ENCODE results near the gene THBS2. TPM values are rescaled to one million over a fixed set of nuclear protein-coding genes. Genes with fewer than 3 reads are reported as not detected.

The THBS2 gene
- total RNA-seq, 2 experiments from 2014 or later = not detected

- intact Hi-C loops (cut with micrococcal nuclease) = no loop called here
- ChIA-PET CTCF (no interaction called here), POLR2A (no interaction called here)
- peaks cover 3% of the 10 kb centered on the region for H3K9me3 Mint-ChIP-seq
- no peak overlapping the region for H3K27ac Mint-ChIP-seq
- DNase-seq (no peak), ATAC-seq (no peak)
- TF ChIP-seq, protein P1, sequence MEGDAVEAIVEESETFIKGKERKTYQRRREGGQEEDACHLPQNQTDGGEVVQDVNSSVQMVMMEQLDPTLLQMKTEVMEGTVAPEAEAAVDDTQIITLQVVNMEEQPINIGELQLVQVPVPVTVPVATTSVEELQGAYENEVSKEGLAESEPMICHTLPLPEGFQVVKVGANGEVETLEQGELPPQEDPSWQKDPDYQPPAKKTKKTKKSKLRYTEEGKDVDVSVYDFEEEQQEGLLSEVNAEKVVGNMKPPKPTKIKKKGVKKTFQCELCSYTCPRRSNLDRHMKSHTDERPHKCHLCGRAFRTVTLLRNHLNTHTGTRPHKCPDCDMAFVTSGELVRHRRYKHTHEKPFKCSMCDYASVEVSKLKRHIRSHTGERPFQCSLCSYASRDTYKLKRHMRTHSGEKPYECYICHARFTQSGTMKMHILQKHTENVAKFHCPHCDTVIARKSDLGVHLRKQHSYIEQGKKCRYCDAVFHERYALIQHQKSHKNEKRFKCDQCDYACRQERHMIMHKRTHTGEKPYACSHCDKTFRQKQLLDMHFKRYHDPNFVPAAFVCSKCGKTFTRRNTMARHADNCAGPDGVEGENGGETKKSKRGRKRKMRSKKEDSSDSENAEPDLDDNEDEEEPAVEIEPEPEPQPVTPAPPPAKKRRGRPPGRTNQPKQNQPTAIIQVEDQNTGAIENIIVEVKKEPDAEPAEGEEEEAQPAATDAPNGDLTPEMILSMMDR (IDR thresholded peaks at IDR 0.05) = no peak
- H3K36me3 Mint-ChIP-seq (ENCODE audit: low read depth) = no peaks in the 10 kb centered on the region
- no peaks in the 10 kb centered on the region for H3K4me1 Mint-ChIP-seq (ENCODE audit: low read depth)
- no peak overlapping the region for H3K4me3 Mint-ChIP-seq
- peaks cover 11% of the 10 kb centered on the region for H3K27me3 Mint-ChIP-seq
Measured at GRCh38 chr6:169296622-169297021, 43.0 kb upstream of the THBS2 start.

DNA sequence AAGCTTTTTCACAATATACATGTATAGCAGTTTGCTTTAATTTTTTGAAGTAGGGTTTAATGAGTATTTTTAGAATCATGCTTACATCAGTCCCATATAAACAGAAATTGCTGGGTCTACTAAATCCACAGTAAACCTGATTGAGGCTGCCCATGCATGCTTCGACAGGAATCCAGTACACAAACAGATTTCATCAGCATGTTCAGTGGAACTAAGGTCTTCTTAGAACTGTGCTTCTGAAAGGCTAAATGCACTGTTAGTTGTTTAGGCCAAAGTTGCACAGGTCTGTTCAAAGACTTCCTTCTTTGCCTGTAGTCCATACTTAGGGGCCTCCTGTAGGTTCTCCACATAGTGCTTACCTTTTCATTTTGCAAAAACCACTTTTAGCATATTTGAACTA, 42.5 kb upstream of the THBS2 start:
- no peak for ATAC-seq
- no peaks in the 10 kb centered on the region for H3K4me1 Mint-ChIP-seq (ENCODE audit: low read depth)
- ChIA-PET CTCF (no interaction called here), POLR2A (interaction anchor here (0.6 kb wide), 1 partner anchor 26 kb away, joined by 3 read pairs; no protein-coding TSS in a partner anchor)
- H3K4me3 Mint-ChIP-seq = no peak overlapping the region
- no peak overlapping the region for H3K27ac Mint-ChIP-seq
- peaks cover 11% of the 10 kb centered on the region for H3K27me3 Mint-ChIP-seq
- TF ChIP-seq, protein P1 (IDR thresholded peaks at IDR 0.05) = no peak
- no peak for DNase-seq
- intact Hi-C loops (cut with micrococcal nuclease) = no loop called here
- no peaks in the 10 kb centered on the region for H3K36me3 Mint-ChIP-seq (ENCODE audit: low read depth)
- H3K9me3 Mint-ChIP-seq = peaks cover 3% of the 10 kb centered on the region

DNA sequence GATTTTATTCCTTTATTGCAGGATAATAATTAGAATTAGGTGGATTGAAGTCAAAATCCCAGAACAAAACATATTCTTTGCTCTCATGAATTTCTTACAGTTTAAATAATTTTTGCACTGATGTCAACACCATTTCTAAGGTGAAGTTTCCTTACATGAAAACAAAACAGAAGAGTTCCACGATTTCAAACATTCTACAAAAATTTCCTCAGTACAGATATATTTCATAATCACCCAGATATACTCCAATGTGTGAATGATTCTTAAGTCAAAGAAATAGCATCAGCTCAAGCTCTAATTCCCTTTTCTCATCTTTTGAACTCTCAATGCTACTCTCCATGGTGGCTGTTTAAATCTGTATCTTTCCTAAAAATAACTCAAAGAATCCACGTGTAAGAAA, 39.5 kb upstream of the THBS2 start:
- ATAC-seq = no peak
- Mint-ChIP-seq H3K9me3 (peaks cover 2% of the 10 kb centered on the region), H3K4me1 (ENCODE audit: low read depth) (no peaks in the 10 kb centered on the region), H3K27me3 (peaks cover 6% of the 10 kb centered on the region), H3K27ac (no peak overlapping the region), H3K4me3 (no peak overlapping the region), H3K36me3 (ENCODE audit: low read depth) (no peaks in the 10 kb centered on the region)
- ChIA-PET CTCF (no interaction called here), POLR2A (no interaction called here)
- DNase-seq = no peak
- TF ChIP-seq, protein P1 (IDR thresholded peaks at IDR 0.05) = no peak
- intact Hi-C loops (cut with micrococcal nuclease) = no loop called here

DNA sequence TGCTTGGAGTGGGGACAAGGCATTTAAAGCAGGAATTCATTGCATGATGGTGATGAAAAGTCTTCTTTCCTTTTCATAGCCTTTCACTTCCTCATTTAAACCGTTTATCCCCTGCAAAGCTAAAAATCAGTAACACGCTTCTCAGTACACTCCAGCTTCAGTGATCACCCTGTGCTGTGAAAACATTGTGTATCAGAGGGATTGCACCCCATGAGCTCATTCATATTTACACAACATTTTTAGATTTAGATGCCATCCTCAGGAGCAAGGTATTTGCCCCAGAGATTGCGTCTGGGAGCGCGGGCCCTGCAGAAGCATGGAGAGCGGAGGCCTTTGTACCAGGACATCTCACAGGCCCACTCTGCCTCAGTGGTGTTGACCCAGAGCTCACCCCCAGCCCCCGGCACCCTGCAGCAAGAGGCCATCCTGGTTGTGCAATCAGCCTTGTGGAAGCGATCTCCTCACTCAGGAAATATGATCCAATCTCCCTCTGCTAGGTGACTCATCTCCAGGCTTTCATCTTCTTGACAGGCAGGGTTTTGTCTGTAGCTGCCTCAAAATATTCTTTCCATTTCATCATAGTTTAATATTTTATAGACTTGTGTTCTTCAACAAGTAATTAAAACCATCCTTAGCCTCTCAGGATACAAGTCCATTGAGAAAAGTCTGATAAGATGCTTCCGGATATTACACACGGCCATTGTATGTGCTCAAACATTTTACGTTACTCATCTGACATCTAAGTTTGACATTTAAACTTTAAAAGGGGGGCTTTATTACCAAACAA, 38.9 kb upstream of the THBS2 start:
- CTCF ChIA-PET = no interaction called here
- TF ChIP-seq, protein P1 (IDR thresholded peaks at IDR 0.05) = no peak
- H3K4me1 Mint-ChIP-seq (ENCODE audit: low read depth) = no peaks in the 10 kb centered on the region
- no peaks in the 10 kb centered on the region for H3K36me3 Mint-ChIP-seq (ENCODE audit: low read depth)
- intact Hi-C loops (cut with micrococcal nuclease) = no loop called here
- H3K9me3 Mint-ChIP-seq = no peaks in the 10 kb centered on the region
- H3K4me3 Mint-ChIP-seq = no peak overlapping the region
- POLR2A ChIA-PET = no interaction called here
- H3K27ac Mint-ChIP-seq = no peak overlapping the region
- no peak for ATAC-seq
- peaks cover 4% of the 10 kb centered on the region for H3K27me3 Mint-ChIP-seq
- no peak for DNase-seq

- intact Hi-C loops (cut with micrococcal nuclease) = no loop called here
- CTCF ChIA-PET = no interaction called here
- TF ChIP-seq, protein P1 (IDR thresholded peaks at IDR 0.05) = no peak
- Mint-ChIP-seq H3K36me3 (ENCODE audit: low read depth) (no peaks in the 10 kb centered on the region), H3K4me3 (no peak overlapping the region), H3K27me3 (peaks cover 4% of the 10 kb centered on the region), H3K4me1 (ENCODE audit: low read depth) (no peaks in the 10 kb centered on the region), H3K9me3 (no peaks in the 10 kb centered on the region), H3K27ac (no peak overlapping the region)
- POLR2A ChIA-PET = no interaction called here
- ATAC-seq (no peak), DNase-seq (no peak)
Measured at GRCh38 chr6:169291646-169292337, 38.1 kb upstream of the THBS2 start.
